Esophagus muscularis mucosa (tissue), 4 donors: ENCODE data around the gene ROBO2. TPM values are rescaled to one million over a fixed set of nuclear protein-coding genes. Genes with fewer than 3 reads are reported as not detected.

Experiments
- DNase-seq: peaks from one replicate; pipeline ENCODE4 v3.0.0-alpha.2; 2017; ENCODE audit errors: extremely low spot score
- H3K27ac ChIP-seq, 4 donors: fragments of 200-600 bp; sonication (generic); replicated peaks in 1 of 4; 1 replicate in 3 of 4; 2 replicates in 1 of 4; pipeline ENCODE4 v1.5.1; 2016 to 2019; ENCODE audit warnings: mild to moderate bottlenecking in 1 of 4
- H3K27me3 ChIP-seq, 4 donors: fragments of 200-600 bp; sonication (generic); one replicate each; pipeline versions ENCODE4 v1.5.1 to v1.6.0; 2016 to 2019
- H3K36me3 ChIP-seq, 4 donors: fragments of 200-600 bp; sonication (generic); one replicate each; pipeline ENCODE4 v1.5.1; 2016 to 2019
- H3K4me1 ChIP-seq, 4 donors: fragments of 200-600 bp; sonication (generic); one replicate each; pipeline ENCODE4 v1.5.1; 2016 to 2019
- H3K4me3 ChIP-seq, 4 donors: fragments of 200-600 bp; sonication (generic); 1 replicate in 2 of 4; 2 replicates in 2 of 4; pipeline ENCODE4 v1.5.1; 2016 to 2019; ENCODE audit warnings: mild to moderate bottlenecking in 4 of 4, moderate library complexity in 1 of 4
- H3K9me3 ChIP-seq, 4 donors: fragments of 200-600 bp; sonication (generic); 1 replicate in 3 of 4; 2 replicates in 1 of 4; pipeline ENCODE4 v1.5.1; 2016 to 2019
- CTCF ChIP-seq, 3 experiments: fragments of 200-600 bp in 2 of 3; fragments of 450-650 bp in 1 of 3; sonication (generic) in 2 of 3; IDR thresholded peaks; one replicate each; pipeline ENCODE4 v1.5.1; 2017 to 2019; ENCODE audit warnings: antibody characterized with exemption in 3 of 3, mild to moderate bottlenecking in 2 of 3, moderate library complexity in 1 of 3
- EP300 ChIP-seq: sonication (generic); formaldehyde crosslinking; IDR thresholded peaks from one replicate; pipeline ENCODE4 v1.6.1; 2017; ENCODE audit warnings: antibody characterized with exemption
- POLR2A ChIP-seq: fragments of 450-650 bp; IDR thresholded peaks from one replicate; pipeline ENCODE4 v1.6.1; 2017; ENCODE audit warnings: antibody characterized with exemption, moderate library complexity, mild to moderate bottlenecking, low read depth
- POLR2AphosphoS5 ChIP-seq, 2 donors: sonication (generic); formaldehyde crosslinking; IDR thresholded peaks; one replicate each; pipeline ENCODE4 v1.6.1; 2017; ENCODE audit warnings: antibody characterized with exemption in 2 of 2
- WGBS: methylation state at CpG from one replicate; pipeline ENCODE4 v1.1.5; 2018; 5-methylcytosine and 5-hydroxymethylcytosine counted together
- intact Hi-C: fragments of 100-400 bp; cut with DNase I; formaldehyde crosslinking; loops from one replicate; pipeline ENCODE4 v1.15.1; 2023
- total RNA-seq, 4 donors: library from RNA; depleted of rRNA; stranded (reverse); fragments of >200 nt; gene quantifications; one replicate each; pipeline versions ENCODE4 v1.1.0 to v1.2.1, GENCODE V29; 2016

ROBO2 gene
- total RNA-seq, 4 donors from 2014 or later: 0.83 to 2.1 (median 1.3) TPM

GRCh38 chr3:77134769-77135168 is 94.9 kb downstream of the ROBO2 start:
- 71% methylated on average over 12 of the region's 12 CpGs for WGBS
- no peaks in the 10 kb centered on the region for H3K36me3 ChIP-seq
- DNase-seq: no peak
- H3K4me1 ChIP-seq: no peaks in the 10 kb centered on the region
- no peaks in the 10 kb centered on the region for H3K27me3 ChIP-seq
- peaks cover 0 to 5% (median 0%) of the 10 kb centered on the region in 4 donors for H3K9me3 ChIP-seq
- no peak for TF ChIP-seq POLR2AphosphoS5 (IDR thresholded peaks at IDR 0.05)
- TF ChIP-seq EP300: no peak
- TF ChIP-seq POLR2A: no peak
- TF ChIP-seq CTCF (IDR thresholded peaks at IDR 0.05): no peak
- intact Hi-C loops: no loop called here
- H3K4me3 ChIP-seq: no peak overlapping the region
- H3K27ac ChIP-seq: no peak overlapping the region

GRCh38 chr3:77137559-77137958 is 97.7 kb downstream of the ROBO2 start:
- Histone ChIP-seq H3K9me3 (peaks cover 0 to 5% (median 0%) of the 10 kb centered on the region in 4 donors), H3K4me3 (no peak overlapping the region)
- intact Hi-C loops: no loop called here

GRCh38 chr3:77139624-77140023 is 99.7 kb downstream of the ROBO2 start:
- Histone ChIP-seq H3K36me3 (no peaks in the 10 kb centered on the region), H3K4me1 (no peaks in the 10 kb centered on the region)
- WGBS: 78% methylated on average over 3 of the region's 3 CpGs

More at GRCh38 chr3:77137559-77137958, 97.7 kb downstream of the ROBO2 start:
- no peak overlapping the region for H3K27ac ChIP-seq
- H3K27me3 ChIP-seq: no peaks in the 10 kb centered on the region
- H3K4me1 ChIP-seq: no peaks in the 10 kb centered on the region
- WGBS: 80% methylated on average over 5 of the region's 5 CpGs
- no peak for DNase-seq
- H3K36me3 ChIP-seq: no peaks in the 10 kb centered on the region
- TF ChIP-seq POLR2A: no peak
- TF ChIP-seq CTCF (IDR thresholded peaks at IDR 0.05): no peak
- TF ChIP-seq EP300: no peak
- no peak for TF ChIP-seq POLR2AphosphoS5 (IDR thresholded peaks at IDR 0.05)

GRCh38 chr3:77141423-77141822 is 101.5 kb downstream of the ROBO2 start:
- no peaks in the 10 kb centered on the region for H3K36me3 ChIP-seq
- no peaks in the 10 kb centered on the region for H3K4me1 ChIP-seq
- H3K9me3 ChIP-seq: no peaks in the 10 kb centered on the region
- H3K27ac ChIP-seq: no peak overlapping the region
- WGBS: 76% methylated on average over 3 of the region's 3 CpGs
- TF ChIP-seq POLR2AphosphoS5 (IDR thresholded peaks at IDR 0.05) (no peak), CTCF (IDR thresholded peaks at IDR 0.05) (no peak), EP300 (no peak), POLR2A (no peak)
- no peaks in the 10 kb centered on the region for H3K27me3 ChIP-seq
- H3K4me3 ChIP-seq: no peak overlapping the region
- DNase-seq: no peak
- intact Hi-C loops: no loop called here

More at GRCh38 chr3:77139624-77140023, 99.7 kb downstream of the ROBO2 start:
- Histone ChIP-seq H3K9me3 (peaks cover 0 to 5% (median 0%) of the 10 kb centered on the region in 4 donors), H3K27ac (no peak overlapping the region), H3K27me3 (no peaks in the 10 kb centered on the region), H3K4me3 (no peak overlapping the region)
- intact Hi-C loops: no loop called here
- no peak for TF ChIP-seq POLR2A
- TF ChIP-seq POLR2AphosphoS5 (IDR thresholded peaks at IDR 0.05): no peak
- TF ChIP-seq EP300: no peak
- TF ChIP-seq CTCF (IDR thresholded peaks at IDR 0.05): no peak
- DNase-seq: no peak

GRCh38 chr3:77142578-77142977 is 102.7 kb downstream of the ROBO2 start:
- no peaks in the 10 kb centered on the region for H3K4me1 ChIP-seq
- no peak overlapping the region for H3K27ac ChIP-seq
- no peak overlapping the region for H3K4me3 ChIP-seq
- H3K27me3 ChIP-seq: no peaks in the 10 kb centered on the region
- 92% methylated on average over 6 of the region's 6 CpGs for WGBS
- intact Hi-C loops: no loop called here
- TF ChIP-seq CTCF (IDR thresholded peaks at IDR 0.05) (no peak), POLR2A (no peak), EP300 (no peak), POLR2AphosphoS5 (IDR thresholded peaks at IDR 0.05) (no peak)
- H3K36me3 ChIP-seq: no peaks in the 10 kb centered on the region
- no peaks in the 10 kb centered on the region for H3K9me3 ChIP-seq
- DNase-seq: no peak
